ENCODE data around the gene OR4C5. TPM values are rescaled to one million over a fixed set of nuclear protein-coding genes. Genes with fewer than 3 reads are reported as not detected.
"Not testable (repeated sequence)": the region's sequence is repeated elsewhere in the genome, so short reads cannot be mapped to it uniquely, and the experiment has no call there.

Gene OR4C5
- total RNA-seq: not detected

GRCh38 chr11:48366365-48366764 is at the start of gene OR4C5:
Gene OR4C5 (minus strand): TSS chr11:48366465. CDS start chr11:48366465, 0 bp downstream.
- CTCF ChIA-PET: no interaction called here
- H3K36me3 Mint-ChIP-seq (ENCODE audit: low read depth): no peaks in the 10 kb centered on the region
- DNase-seq: no peak
- no peak within 1 kb of the TSS for H3K4me3 Mint-ChIP-seq
- H3K27ac Mint-ChIP-seq: no peak within 1 kb of the TSS
- H3K9me3 Mint-ChIP-seq: no peaks in the 10 kb centered on the region
- H3K4me1 Mint-ChIP-seq: no peaks in the 10 kb centered on the region
- POLR2A ChIA-PET: no interaction called here
- no peaks in the 10 kb centered on the region for H3K27me3 Mint-ChIP-seq

- Mint-ChIP-seq H3K36me3 (ENCODE audit: low read depth) (no peaks in the 10 kb centered on the region), H3K9me3 (peaks cover 20% of the 10 kb centered on the region), H3K27me3 (no peaks in the 10 kb centered on the region), H3K4me1 (no peaks in the 10 kb centered on the region), H3K4me3 (no peak overlapping the region), H3K27ac (no peak overlapping the region)
- DNase-seq: no peak
- ChIA-PET CTCF (no interaction called here), POLR2A (no interaction called here)
These were observed 18.4 kb upstream of the OR4C5 start for GRCh38 chr11:48384670-48385069.

- H3K4me1 Mint-ChIP-seq; H3K36me3 Mint-ChIP-seq (ENCODE audit: low read depth); H3K27me3 Mint-ChIP-seq; H3K4me3 Mint-ChIP-seq; CTCF ChIA-PET; POLR2A ChIA-PET; DNase-seq; H3K27ac Mint-ChIP-seq: not testable (repeated sequence)
- H3K9me3 Mint-ChIP-seq: peaks cover 23% of the 10 kb centered on the region
These were observed 17.9 kb upstream of the OR4C5 start for GRCh38 chr11:48384151-48384550.

GRCh38 chr11:48361289-48361688 is 5.0 kb downstream of the OR4C5 start:
- POLR2A ChIA-PET; CTCF ChIA-PET; H3K27me3 Mint-ChIP-seq; DNase-seq; H3K4me3 Mint-ChIP-seq; H3K27ac Mint-ChIP-seq; H3K36me3 Mint-ChIP-seq (ENCODE audit: low read depth); H3K4me1 Mint-ChIP-seq; H3K9me3 Mint-ChIP-seq: not testable (repeated sequence)

- Mint-ChIP-seq H3K9me3 (peaks cover 7% of the 10 kb centered on the region), H3K27me3 (no peaks in the 10 kb centered on the region), H3K4me1 (no peaks in the 10 kb centered on the region), H3K4me3 (no peak overlapping the region), H3K36me3 (ENCODE audit: low read depth) (no peaks in the 10 kb centered on the region), H3K27ac (no peak overlapping the region)
- ChIA-PET POLR2A (no interaction called here), CTCF (no interaction called here)
- no peak for DNase-seq
These were observed 11.6 kb downstream of the OR4C5 start for GRCh38 chr11:48354677-48355076.

GRCh38 chr11:48354013-48354412 is 12.3 kb downstream of the OR4C5 start:
- H3K36me3 Mint-ChIP-seq (ENCODE audit: low read depth): no peaks in the 10 kb centered on the region
- ChIA-PET POLR2A (no interaction called here), CTCF (no interaction called here)
- no peaks in the 10 kb centered on the region for H3K4me1 Mint-ChIP-seq
- H3K9me3 Mint-ChIP-seq: peaks cover 12% of the 10 kb centered on the region
- DNase-seq: no peak
- H3K4me3 Mint-ChIP-seq: no peak overlapping the region
- no peak overlapping the region for H3K27ac Mint-ChIP-seq
- H3K27me3 Mint-ChIP-seq: no peaks in the 10 kb centered on the region

- POLR2A ChIA-PET; H3K4me3 Mint-ChIP-seq; DNase-seq; H3K27me3 Mint-ChIP-seq; H3K36me3 Mint-ChIP-seq (ENCODE audit: low read depth); CTCF ChIA-PET: not testable (repeated sequence)
- H3K9me3 Mint-ChIP-seq: peaks cover 24% of the 10 kb centered on the region
- peaks cover 20% of the 10 kb centered on the region for H3K4me1 Mint-ChIP-seq
- H3K27ac Mint-ChIP-seq: peak overlapping the region; percentile 50
These were observed 20.0 kb downstream of the OR4C5 start for GRCh38 chr11:48346286-48346685.

GRCh38 chr11:48342505-48342904 is 23.8 kb downstream of the OR4C5 start:
- peaks cover 16% of the 10 kb centered on the region for H3K9me3 Mint-ChIP-seq
- CTCF ChIA-PET; H3K36me3 Mint-ChIP-seq (ENCODE audit: low read depth); POLR2A ChIA-PET; DNase-seq; H3K27me3 Mint-ChIP-seq; H3K27ac Mint-ChIP-seq; H3K4me3 Mint-ChIP-seq: not testable (repeated sequence)
- H3K4me1 Mint-ChIP-seq: peaks cover 20% of the 10 kb centered on the region

- ChIA-PET CTCF (no interaction called here), POLR2A (no interaction called here)
- DNase-seq: no peak
- Mint-ChIP-seq H3K9me3 (peaks cover 12% of the 10 kb centered on the region), H3K27me3 (no peaks in the 10 kb centered on the region), H3K4me3 (no peak overlapping the region), H3K4me1 (peaks cover 16% of the 10 kb centered on the region), H3K27ac (no peak overlapping the region), H3K36me3 (ENCODE audit: low read depth) (peaks cover 6% of the 10 kb centered on the region)
These were observed 24.8 kb downstream of the OR4C5 start for GRCh38 chr11:48341466-48341865.

GRCh38 chr11:48324620-48325019 is 41.6 kb downstream of the OR4C5 start, which contains the start of gene OR4C3:
Gene OR4C3 (plus strand): TSS chr11:48324920. CDS start chr11:48325022, 102 bp downstream.
- POLR2A ChIA-PET; H3K27ac Mint-ChIP-seq; CTCF ChIA-PET; H3K4me3 Mint-ChIP-seq; H3K27me3 Mint-ChIP-seq; H3K36me3 Mint-ChIP-seq (ENCODE audit: low read depth); H3K4me1 Mint-ChIP-seq; H3K9me3 Mint-ChIP-seq; DNase-seq: not testable (repeated sequence)

- POLR2A ChIA-PET; H3K4me1 Mint-ChIP-seq; H3K27me3 Mint-ChIP-seq; H3K27ac Mint-ChIP-seq; H3K4me3 Mint-ChIP-seq; CTCF ChIA-PET; H3K9me3 Mint-ChIP-seq; DNase-seq; H3K36me3 Mint-ChIP-seq (ENCODE audit: low read depth): not testable (repeated sequence)
These were observed 46.5 kb downstream of the OR4C5 start for GRCh38 chr11:48319813-48320212.

Other genes starting within 250 kb of the OR4C5 start
- not detected for gene OR4B1, start 149.7 kb downstream of the OR4C5 start, total RNA-seq
- gene OR4X2, start 121.4 kb downstream of the OR4C5 start, total RNA-seq: not detected
- not detected for gene OR4X1, start 102.6 kb downstream of the OR4C5 start, total RNA-seq
- gene OR4S1, start 60.2 kb downstream of the OR4C5 start, total RNA-seq: not detected
- gene OR4C3, start 41.5 kb downstream of the OR4C5 start, total RNA-seq: not detected
- not detected for gene OR4A47, start 122.3 kb upstream of the OR4C5 start, total RNA-seq